ENCODE measurements around the gene DNMT3B. TPM values are rescaled to one million over a fixed set of nuclear protein-coding genes. Genes with fewer than 3 reads are reported as not detected.

The DNMT3B gene
- total and polyA plus RNA-seq, 7 experiments from 2014 or later, result 0.32 to 2.5 (median 0.66) TPM

- ChIA-PET POLR2A (interaction anchor here (1.1 to 1.5 kb wide), 3 partner anchors 15 to 102 kb away, joined by 3 read pairs; no protein-coding TSS in a partner anchor), CTCF (interaction anchor here (0.7 to 6.8 kb wide), 13 partner anchors 10 to 957 kb away, joined by 3 to 143 read pairs (median 9); partner anchors contain the start of gene C20orf203)
- Mint-ChIP-seq H3K4me3 (no peak overlapping the region), H3K9me3 (no peaks in the 10 kb centered on the region), H3K27ac (no peak overlapping the region), H3K36me3 (peaks cover 0 to 5% (median 0%) of the 10 kb centered on the region in 5 donors), H3K4me1 (peaks cover 3 to 36% (median 32%) of the 10 kb centered on the region in 7 donors), H3K27me3 (no peaks in the 10 kb centered on the region)
- Histone ChIP-seq H3K4me1 (ENCODE audit: control insufficient read depth in 2 of 2, insufficient read depth in 2 of 2, low read length in 2 of 2) (no peaks in the 10 kb centered on the region), H3K4me3 (ENCODE audit: low read length) (no peak overlapping the region), H3K9me3 (ENCODE audit: control insufficient read depth in 2 of 3, low read length in 3 of 3) (no peaks in the 10 kb centered on the region), H3K27me3 (ENCODE audit: control insufficient read depth in 2 of 2, insufficient read depth in 2 of 2, low read length in 2 of 2) (no peaks in the 10 kb centered on the region), H3K36me3 (ENCODE audit: control insufficient read depth in 2 of 3, insufficient read depth in 3 of 3, low read length in 3 of 3) (no peaks in the 10 kb centered on the region), H3K27ac (ENCODE audit: low read depth, low read length) (no peak overlapping the region)
- intact Hi-C loops (cut with micrococcal nuclease), result loop anchor here (5.0 to 10.0 kb wide), 2 partner anchors 37 to 245 kb away; partner anchors contain the start of gene COMMD7 (in 1 of the 2)
- DNase-seq, result no peak
- no peak for ATAC-seq
Observed at GRCh38 chr20:32779500-32780211, 17.5 kb downstream of the DNMT3B start.

- no peaks in the 10 kb centered on the region for H3K9me3 ChIP-seq (ENCODE audit: control insufficient read depth in 2 of 3, low read length in 3 of 3)
- H3K27me3 ChIP-seq (ENCODE audit: control insufficient read depth in 2 of 2, insufficient read depth in 2 of 2, low read length in 2 of 2), result no peaks in the 10 kb centered on the region
- intact Hi-C loops (cut with micrococcal nuclease), result no loop called here
- Mint-ChIP-seq H3K4me3 (no peak overlapping the region), H3K36me3 (peaks cover 0 to 9% (median 0%) of the 10 kb centered on the region in 5 donors), H3K27me3 (no peaks in the 10 kb centered on the region), H3K4me1 (peaks cover 3 to 33% (median 29%) of the 10 kb centered on the region in 7 donors), H3K27ac (no peak overlapping the region), H3K9me3 (no peaks in the 10 kb centered on the region)
- no peaks in the 10 kb centered on the region for H3K36me3 ChIP-seq (ENCODE audit: control insufficient read depth in 2 of 3, insufficient read depth in 3 of 3, low read length in 3 of 3)
- no peak for ATAC-seq
- ChIA-PET POLR2A (no interaction called here), CTCF (interaction anchor here (1.3 to 6.8 kb wide), 2 partner anchors 42 to 106 kb away, joined by 3 to 143 read pairs; partner anchors contain the start of gene C20orf203)
- H3K4me3 ChIP-seq (ENCODE audit: low read length), result no peak overlapping the region
- H3K4me1 ChIP-seq (ENCODE audit: control insufficient read depth in 2 of 2, insufficient read depth in 2 of 2, low read length in 2 of 2), result no peaks in the 10 kb centered on the region
- no peak overlapping the region for H3K27ac ChIP-seq (ENCODE audit: low read depth, low read length)
- no peak for DNase-seq
Observed at GRCh38 chr20:32780278-32780677, 18.1 kb downstream of the DNMT3B start.

- DNase-seq (no peak), ATAC-seq (no peak)
- Mint-ChIP-seq H3K27ac (no peak overlapping the region), H3K4me1 (peaks cover 3 to 28% (median 23%) of the 10 kb centered on the region in 7 donors), H3K9me3 (no peaks in the 10 kb centered on the region), H3K27me3 (no peaks in the 10 kb centered on the region), H3K4me3 (no peak overlapping the region), H3K36me3 (peaks cover 0 to 9% (median 0%) of the 10 kb centered on the region in 5 donors)
- H3K4me1 ChIP-seq (ENCODE audit: control insufficient read depth in 2 of 2, insufficient read depth in 2 of 2, low read length in 2 of 2), result no peaks in the 10 kb centered on the region
- H3K27me3 ChIP-seq (ENCODE audit: control insufficient read depth in 2 of 2, insufficient read depth in 2 of 2, low read length in 2 of 2), result no peaks in the 10 kb centered on the region
- H3K27ac ChIP-seq (ENCODE audit: low read depth, low read length), result no peak overlapping the region
- intact Hi-C loops (cut with micrococcal nuclease), result no loop called here
- POLR2A ChIA-PET, result no interaction called here
- no peaks in the 10 kb centered on the region for H3K36me3 ChIP-seq (ENCODE audit: control insufficient read depth in 2 of 3, insufficient read depth in 3 of 3, low read length in 3 of 3)
- H3K9me3 ChIP-seq (ENCODE audit: control insufficient read depth in 2 of 3, low read length in 3 of 3), result no peaks in the 10 kb centered on the region
- CTCF ChIA-PET, result interaction anchor here (0.5 to 6.8 kb wide), 4 partner anchors 43 to 519 kb away, joined by 3 to 143 read pairs (median 5); partner anchors contain the start of gene C20orf203
- H3K4me3 ChIP-seq (ENCODE audit: low read length), result no peak overlapping the region
Observed at GRCh38 chr20:32780749-32781655, 18.8 kb downstream of the DNMT3B start.

GRCh38 chr20:32784369-32785080, 22.3 kb downstream of the DNMT3B start:
- POLR2A ChIA-PET, result no interaction called here
- no peaks in the 10 kb centered on the region for H3K4me1 ChIP-seq (ENCODE audit: control insufficient read depth in 2 of 2, insufficient read depth in 2 of 2, low read length in 2 of 2)
- H3K36me3 Mint-ChIP-seq, result peaks cover 0 to 22% (median 0%) of the 10 kb centered on the region in 5 donors
- DNase-seq (no peak), ATAC-seq (no peak)
- intact Hi-C loops (cut with micrococcal nuclease), result no loop called here
- peaks cover 0 to 6% (median 0%) of the 10 kb centered on the region in 7 donors for H3K4me1 Mint-ChIP-seq
- no peaks in the 10 kb centered on the region for H3K36me3 ChIP-seq (ENCODE audit: control insufficient read depth in 2 of 3, insufficient read depth in 3 of 3, low read length in 3 of 3)
- H3K4me3 Mint-ChIP-seq, result no peak overlapping the region
- peak overlapping the region in 1 of 9 donors; percentile 11 for H3K27ac Mint-ChIP-seq
- H3K9me3 ChIP-seq (ENCODE audit: control insufficient read depth in 2 of 3, low read length in 3 of 3), result no peaks in the 10 kb centered on the region
- H3K4me3 ChIP-seq (ENCODE audit: low read length), result no peak overlapping the region
- no peaks in the 10 kb centered on the region for H3K9me3 Mint-ChIP-seq
- CTCF ChIA-PET, result interaction anchor here (0.7 kb wide), 1 partner anchor 516 kb away, joined by 3 read pairs; no protein-coding TSS in a partner anchor
- H3K27me3 ChIP-seq (ENCODE audit: control insufficient read depth in 2 of 2, insufficient read depth in 2 of 2, low read length in 2 of 2), result no peaks in the 10 kb centered on the region
- H3K27ac ChIP-seq (ENCODE audit: low read depth, low read length), result no peak overlapping the region
- H3K27me3 Mint-ChIP-seq, result no peaks in the 10 kb centered on the region

- ATAC-seq, result no peak
- no peaks in the 10 kb centered on the region for H3K36me3 ChIP-seq (ENCODE audit: control insufficient read depth in 2 of 3, insufficient read depth in 3 of 3, low read length in 3 of 3)
- no peak overlapping the region for H3K27ac ChIP-seq (ENCODE audit: low read depth, low read length)
- intact Hi-C loops (cut with micrococcal nuclease), result no loop called here
- Mint-ChIP-seq H3K27ac (no peak overlapping the region), H3K4me3 (no peak overlapping the region), H3K27me3 (no peaks in the 10 kb centered on the region), H3K9me3 (no peaks in the 10 kb centered on the region), H3K4me1 (peaks cover 3 to 14% (median 6%) of the 10 kb centered on the region in 7 donors), H3K36me3 (peaks cover 0 to 19% (median 0%) of the 10 kb centered on the region in 5 donors)
- H3K4me1 ChIP-seq (ENCODE audit: control insufficient read depth in 2 of 2, insufficient read depth in 2 of 2, low read length in 2 of 2), result no peaks in the 10 kb centered on the region
- no peaks in the 10 kb centered on the region for H3K9me3 ChIP-seq (ENCODE audit: control insufficient read depth in 2 of 3, low read length in 3 of 3)
- no peak overlapping the region for H3K4me3 ChIP-seq (ENCODE audit: low read length)
- H3K27me3 ChIP-seq (ENCODE audit: control insufficient read depth in 2 of 2, insufficient read depth in 2 of 2, low read length in 2 of 2), result no peaks in the 10 kb centered on the region
- DNase-seq, result no peak
- ChIA-PET POLR2A (interaction anchor here (0.6 kb wide), 1 partner anchor 159 kb away, joined by 3 read pairs; no protein-coding TSS in a partner anchor), CTCF (no interaction called here)
Observed at GRCh38 chr20:32786059-32786760, 24.0 kb downstream of the DNMT3B start.

- DNase-seq, result no peak
- H3K27me3 ChIP-seq (ENCODE audit: control insufficient read depth in 2 of 2, insufficient read depth in 2 of 2, low read length in 2 of 2), result no peaks in the 10 kb centered on the region
- intact Hi-C loops (cut with micrococcal nuclease), result no loop called here
- H3K4me1 ChIP-seq (ENCODE audit: control insufficient read depth in 2 of 2, insufficient read depth in 2 of 2, low read length in 2 of 2), result peaks cover 0 to 7% of the 10 kb centered on the region in 2 donors
- no peaks in the 10 kb centered on the region for H3K9me3 ChIP-seq (ENCODE audit: control insufficient read depth in 2 of 3, low read length in 3 of 3)
- Mint-ChIP-seq H3K27ac (no peak overlapping the region), H3K4me1 (peaks cover 6 to 19% (median 12%) of the 10 kb centered on the region in 7 donors), H3K27me3 (no peaks in the 10 kb centered on the region), H3K36me3 (peaks cover 0 to 19% (median 0%) of the 10 kb centered on the region in 5 donors), H3K4me3 (no peak overlapping the region), H3K9me3 (no peaks in the 10 kb centered on the region)
- CTCF ChIA-PET, result no interaction called here
- no peak overlapping the region for H3K4me3 ChIP-seq (ENCODE audit: low read length)
- H3K36me3 ChIP-seq (ENCODE audit: control insufficient read depth in 2 of 3, insufficient read depth in 3 of 3, low read length in 3 of 3), result no peaks in the 10 kb centered on the region
- no peak overlapping the region for H3K27ac ChIP-seq (ENCODE audit: low read depth, low read length)
- POLR2A ChIA-PET, result no interaction called here
- ATAC-seq, result no peak
Observed at GRCh38 chr20:32787168-32787567, 25.0 kb downstream of the DNMT3B start.

Measured in naive thymus-derived CD4-positive, alpha-beta T cell (primary cell).